T-helper 2 cell (primary cell): ENCODE results near the gene CUTC.

Experiments
- DNase-seq, 5 experiments: peaks; one replicate each; pipeline versions ENCODE4 v3.0.0 to v3.0.0-alpha.2; 2012 to 2022

Gene CUTC

DNA sequence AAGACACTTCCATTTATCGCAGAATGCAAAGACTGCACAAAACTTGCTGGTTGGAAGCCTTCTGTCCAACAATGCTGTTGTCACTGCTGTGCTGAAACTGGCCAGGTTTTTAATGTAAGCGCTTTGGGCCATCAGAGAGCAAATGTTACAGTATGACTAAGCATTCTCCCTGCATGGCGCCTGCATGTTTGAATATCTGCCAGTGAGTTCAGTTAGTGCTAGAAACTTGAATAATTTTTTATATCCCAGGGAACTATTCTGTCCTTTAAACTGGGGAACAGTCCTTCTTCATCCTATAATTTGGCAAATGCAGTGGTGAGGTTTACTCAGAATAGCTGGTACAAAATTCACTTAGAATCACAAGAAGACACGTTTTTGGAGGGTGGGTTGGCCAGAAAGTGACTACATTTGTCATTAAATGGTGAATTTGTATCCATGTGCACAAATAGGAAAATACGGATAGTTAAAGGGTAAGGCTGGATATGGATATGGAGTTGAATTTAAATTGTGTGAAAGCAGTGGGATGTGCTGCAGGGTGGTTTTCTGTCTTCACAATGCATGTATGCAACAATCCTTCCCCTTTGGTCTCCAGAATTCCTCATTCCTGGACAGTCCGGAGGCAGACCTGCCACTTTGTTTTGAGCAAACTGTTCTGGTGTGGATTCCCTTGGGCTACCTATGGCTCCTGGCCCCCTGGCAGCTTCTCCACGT is 52.1 kb downstream of the CUTC start:
- DNase-seq, result no peak

GRCh38 chr10:99784727-99785441 is 52.9 kb downstream of the CUTC start:
- DNase-seq, result no peak

- DNase-seq, result no peak
Measured at GRCh38 chr10:99785646-99786045, 53.6 kb downstream of the CUTC start.

DNA sequence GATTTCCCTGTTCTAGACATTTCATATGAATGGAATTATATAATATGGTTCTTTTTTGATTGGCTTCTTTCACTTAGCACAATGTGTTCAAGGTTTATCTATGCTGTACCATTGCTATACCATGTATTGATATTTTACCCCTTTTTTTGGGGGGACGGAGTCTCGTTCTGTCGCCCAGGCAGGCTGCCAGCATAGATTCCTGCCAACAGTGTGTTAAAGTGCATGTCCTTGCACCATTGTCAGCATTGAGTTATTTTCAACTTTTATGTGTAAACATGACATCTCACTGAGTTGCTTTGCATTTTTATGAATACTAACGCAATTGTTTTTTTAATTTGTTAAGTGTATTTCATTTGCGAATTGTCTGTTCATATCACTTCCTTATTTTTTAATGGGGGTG is 55.3 kb downstream of the CUTC start:
- no peak for DNase-seq

GRCh38 chr10:99787782-99788445 is 55.9 kb downstream of the CUTC start:
- DNase-seq, result no peak

GRCh38 chr10:99788598-99789256 is 56.7 kb downstream of the CUTC start:
- no peak for DNase-seq

GRCh38 chr10:99791831-99792230 is 59.8 kb downstream of the CUTC start:
- DNase-seq, result no peak

DNA sequence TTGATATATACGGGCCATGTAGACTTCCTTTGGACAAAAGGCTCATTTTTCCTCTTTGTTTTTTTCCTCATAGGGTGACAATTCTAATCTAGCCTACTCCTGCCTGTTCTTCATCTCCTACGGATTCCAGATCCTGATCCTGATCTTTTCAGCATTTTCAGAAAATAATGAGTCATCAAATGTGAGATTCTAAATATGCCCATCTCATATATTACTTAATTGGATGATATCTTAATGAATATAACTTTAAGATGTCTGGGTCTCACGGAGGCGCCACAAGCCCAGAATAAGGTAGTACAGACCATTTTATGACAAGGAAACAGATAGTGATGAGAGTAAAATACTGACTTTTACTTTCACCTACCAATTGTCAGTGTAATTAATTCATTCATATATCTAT is 61.8 kb downstream of the CUTC start:
- DNase-seq, result no peak

GRCh38 chr10:99796928-99797327 is 64.9 kb downstream of the CUTC start:
- no peak for DNase-seq

GRCh38 chr10:99798031-99798430 is 66.0 kb downstream of the CUTC start:
- DNase-seq, result no peak

GRCh38 chr10:99798920-99799319 is 66.9 kb downstream of the CUTC start:
- no peak for DNase-seq

GRCh38 chr10:99799613-99800012 is 67.6 kb downstream of the CUTC start:
- DNase-seq, result no peak

DNA sequence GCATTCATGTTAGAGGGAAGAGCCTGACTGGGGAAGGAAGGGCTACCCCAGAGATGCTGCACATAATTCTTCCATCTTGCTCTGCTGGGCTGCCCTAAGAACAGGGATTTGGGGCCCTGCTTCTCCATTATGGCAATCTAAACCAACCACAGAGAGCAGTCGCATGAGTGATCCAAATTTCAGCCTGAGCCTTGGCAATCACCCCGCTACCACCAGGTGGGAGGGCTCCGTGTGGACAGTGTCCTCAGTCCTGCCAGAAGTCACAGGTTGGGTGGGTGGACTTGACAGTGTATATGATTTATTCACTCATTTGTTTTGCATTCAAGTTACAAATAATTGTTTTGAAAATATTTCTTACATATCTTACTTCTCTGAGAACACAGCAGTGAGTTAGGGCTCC is 72.4 kb downstream of the CUTC start:
- no peak for DNase-seq

DNA sequence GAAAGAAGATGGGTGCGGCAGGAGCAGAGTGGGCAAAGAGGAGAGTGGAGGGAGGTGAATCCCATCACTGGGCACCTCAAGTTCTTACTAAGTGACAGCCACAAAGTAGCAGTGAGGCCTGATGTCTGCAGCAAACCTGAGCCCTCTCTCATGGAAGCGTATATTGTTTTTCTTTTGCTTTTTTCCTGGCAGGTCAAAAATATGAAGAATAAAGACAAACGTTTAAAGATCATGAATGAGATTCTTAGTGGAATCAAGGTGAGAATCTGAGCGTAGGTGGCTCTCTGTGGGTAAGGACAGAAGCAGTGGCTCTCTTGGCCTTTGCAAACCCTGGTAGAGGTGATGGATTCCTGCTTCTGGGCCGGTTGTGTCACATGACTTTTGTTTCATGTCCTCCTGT is 73.2 kb downstream of the CUTC start:
- no peak for DNase-seq
